Trophoblast cell (in vitro differentiated cells and primary cell): ENCODE results near the gene ROR2.

Experiments used
- DNase-seq, 2 donors: peaks; one replicate each; pipeline ENCODE4 v3.0.0-alpha.2; 2016
- H2AFZ ChIP-seq: 2 replicates; pipeline ENCODE4 v1.6.1; 2013; ENCODE audit warnings: low read length, moderate library complexity, mild to moderate bottlenecking; ENCODE audit not compliant: insufficient read depth, poor library complexity
- H2AK5ac ChIP-seq: 2 replicates; pipeline ENCODE4 v1.6.1; 2013; ENCODE audit warnings: mild to moderate bottlenecking, low read length
- H2BK120ac ChIP-seq: 2 replicates; pipeline ENCODE4 v1.6.1; 2013; ENCODE audit warnings: low read length, mild to moderate bottlenecking, moderate library complexity; ENCODE audit not compliant: insufficient read depth, poor library complexity
- H2BK12ac ChIP-seq: 2 replicates; pipeline ENCODE4 v1.6.1; 2013; ENCODE audit warnings: mild to moderate bottlenecking, low read length, moderate library complexity
- H2BK5ac ChIP-seq: 2 replicates; pipeline ENCODE4 v1.6.1; 2013; ENCODE audit warnings: low read length, low read depth, moderate library complexity, mild to moderate bottlenecking; ENCODE audit not compliant: poor library complexity
- H3K14ac ChIP-seq: 2 replicates; pipeline ENCODE4 v1.6.1; 2013; ENCODE audit warnings: mild to moderate bottlenecking, low read length
- H3K18ac ChIP-seq: 2 replicates; pipeline ENCODE4 v1.6.1; 2013; ENCODE audit warnings: mild to moderate bottlenecking, low read length
- H3K23ac ChIP-seq: 2 replicates; pipeline ENCODE4 v1.6.1; 2013; ENCODE audit warnings: low read length
- H3K27ac ChIP-seq: 2 replicates; pipeline ENCODE4 v1.5.1; 2013; ENCODE audit warnings: low read depth, mild to moderate bottlenecking, inconsistent platforms, low read length, moderate library complexity
- H3K27me3 ChIP-seq: 2 replicates; pipeline ENCODE4 v1.6.1; 2013; ENCODE audit warnings: inconsistent platforms, mild to moderate bottlenecking, low read length, moderate library complexity; ENCODE audit not compliant: insufficient read depth
- H3K36me3 ChIP-seq, 2 experiments: 1 replicate in 1 of 2; 2 replicates in 1 of 2; pipeline ENCODE4 v1.6.1; 2013; ENCODE audit warnings: low read length in 2 of 2, mild to moderate bottlenecking in 2 of 2, moderate library complexity in 1 of 2; ENCODE audit not compliant: insufficient read depth in 2 of 2, control insufficient read depth in 1 of 2
- H3K4ac ChIP-seq: 2 replicates; pipeline ENCODE4 v1.6.1; 2013; ENCODE audit warnings: low read depth, mild to moderate bottlenecking, low read length, moderate library complexity
- H3K4me1 ChIP-seq, 2 experiments: 1 replicate in 1 of 2; 2 replicates in 1 of 2; pipeline ENCODE4 v1.6.1; 2013; ENCODE audit warnings: low read length in 2 of 2, mild to moderate bottlenecking in 2 of 2, moderate library complexity in 1 of 2; ENCODE audit not compliant: insufficient read depth in 2 of 2, control insufficient read depth in 1 of 2
- H3K4me2 ChIP-seq: 2 replicates; pipeline ENCODE4 v1.6.1; 2013; ENCODE audit warnings: inconsistent platforms, mild to moderate bottlenecking, low read length, moderate library complexity
- H3K4me3 ChIP-seq: 2 replicates; pipeline ENCODE4 v1.5.1; 2013; ENCODE audit warnings: mild to moderate bottlenecking, low read depth, low read length, inconsistent platforms
- H3K79me1 ChIP-seq: one replicate; pipeline ENCODE4 v1.6.1; 2013; ENCODE audit warnings: low read length
- H3K79me2 ChIP-seq: 2 replicates; pipeline ENCODE4 v1.6.1; 2013; ENCODE audit warnings: low read length, mild to moderate bottlenecking; ENCODE audit not compliant: control insufficient read depth, insufficient read depth, poor library complexity
- H3K9ac ChIP-seq: 2 replicates; pipeline ENCODE4 v1.6.1; 2013; ENCODE audit warnings: mild to moderate bottlenecking, low read length
- H3K9me3 ChIP-seq: 2 replicates; pipeline ENCODE4 v1.6.1; 2013; ENCODE audit warnings: low read depth, mild to moderate bottlenecking, control low read depth, inconsistent platforms, low read length; ENCODE audit not compliant: insufficient read depth
- H4K12ac ChIP-seq: 2 replicates; pipeline ENCODE4 v1.6.1; 2013; ENCODE audit warnings: low read depth, mild to moderate bottlenecking, low read length, moderate library complexity
- H4K8ac ChIP-seq: 2 replicates; pipeline ENCODE4 v1.6.1; 2013; ENCODE audit warnings: low read depth, mild to moderate bottlenecking, low read length, moderate library complexity
- H4K91ac ChIP-seq: one replicate; pipeline ENCODE4 v1.6.1; 2013; ENCODE audit warnings: low read depth, mild to moderate bottlenecking, low read length, moderate library complexity
- WGBS: extraction: QIAGEN DNeasy Blood & Tissue Kit; methylation state at CpG from one replicate; pipeline ENCODE4 v1.1.7; 2013; ENCODE audit warnings: missing lambda C conversion rate; ENCODE audit not compliant: insufficient read length, insufficient coverage; ENCODE audit errors: extremely low coverage; 5-methylcytosine and 5-hydroxymethylcytosine counted together

ROR2 gene

DNA sequence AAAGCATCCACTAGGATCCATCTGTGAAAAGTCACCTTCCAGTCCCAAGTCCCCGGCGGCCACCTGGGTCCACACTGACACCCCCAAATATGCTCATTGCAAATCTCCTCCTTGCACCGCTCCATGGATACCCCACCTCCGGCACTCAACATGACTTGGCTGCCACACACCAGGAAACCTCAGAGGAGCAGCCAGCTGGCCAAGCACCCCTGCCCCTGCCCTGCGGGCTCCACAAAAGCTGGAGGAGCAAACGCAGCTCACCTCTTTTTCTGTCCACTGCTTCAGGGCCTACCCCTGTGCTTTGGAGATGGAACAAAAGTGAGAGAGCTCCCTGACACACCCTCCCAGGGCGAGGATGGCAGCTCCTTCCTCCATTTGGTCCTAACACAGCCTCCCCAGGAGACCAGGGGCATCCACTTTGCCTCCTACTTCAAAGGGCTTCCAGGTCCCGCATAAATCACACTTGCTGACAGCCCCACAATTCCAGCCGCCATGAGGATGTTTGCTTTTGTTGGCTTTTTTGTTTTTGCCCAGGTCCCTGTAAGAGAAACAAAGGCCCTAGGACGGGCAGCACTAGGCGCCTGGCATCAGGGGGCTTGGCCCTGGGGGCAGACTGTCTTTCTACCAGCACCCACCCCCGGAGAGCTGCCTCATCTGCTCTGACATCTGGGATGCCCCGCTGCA, 14.8 kb downstream of the ROR2 start:
- Histone ChIP-seq H3K4me3 (no peak overlapping the region), H3K4me2 (no peak overlapping the region), H4K12ac (no peak overlapping the region), H2BK12ac (no peak overlapping the region), H3K27ac (no peak overlapping the region), H3K79me1 (no peaks in the 10 kb centered on the region), H2AFZ (no peak overlapping the region), H4K8ac (no peak overlapping the region), H3K23ac (no peak overlapping the region), H3K14ac (no peak overlapping the region), H3K4ac (no peak overlapping the region), H2AK5ac (no peak overlapping the region), H3K9ac (no peak overlapping the region), H3K36me3 (no peaks in the 10 kb centered on the region), H3K9me3 (peaks cover 1% of the 10 kb centered on the region), H3K18ac (peak overlapping the region; percentile 32), H4K91ac (no peak overlapping the region), H3K4me1 (no peaks in the 10 kb centered on the region), H3K27me3 (no peaks in the 10 kb centered on the region), H2BK5ac (no peak overlapping the region), H3K79me2 (no peaks in the 10 kb centered on the region), H2BK120ac (no peak overlapping the region)
- no CpG with 5 or more reads among the region's 13 CpGs for WGBS
- no peak for DNase-seq

DNA sequence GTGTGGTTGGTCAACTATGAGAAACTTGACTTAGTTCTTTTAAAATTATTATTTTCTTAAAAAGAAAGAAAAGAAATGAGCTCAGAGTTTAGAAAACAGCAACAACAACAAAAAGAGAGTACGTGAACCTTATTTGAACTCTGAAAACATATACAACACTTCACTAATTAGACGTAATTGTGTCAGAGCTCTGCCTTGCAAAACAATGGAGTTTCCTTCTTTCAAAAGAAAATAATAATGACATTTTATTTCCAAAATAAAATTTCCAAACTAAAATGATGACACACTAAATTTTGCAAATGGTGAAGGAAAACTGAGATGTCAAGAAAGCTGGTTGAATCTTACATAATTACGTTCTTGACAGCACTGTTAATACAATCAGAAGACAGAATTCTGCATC, 15.4 kb downstream of the ROR2 start:
- no peak overlapping the region for H2BK12ac ChIP-seq
- no peak overlapping the region for H2BK120ac ChIP-seq
- H3K23ac ChIP-seq, result no peak overlapping the region
- no peak overlapping the region for H4K8ac ChIP-seq
- H3K4me3 ChIP-seq, result no peak overlapping the region
- peaks cover 4% of the 10 kb centered on the region for H3K9me3 ChIP-seq
- H4K91ac ChIP-seq, result no peak overlapping the region
- peaks cover 0 to 1% of the 10 kb centered on the region in 2 experiments for H3K36me3 ChIP-seq
- H2AFZ ChIP-seq, result no peak overlapping the region
- no peak overlapping the region for H3K18ac ChIP-seq
- no peak overlapping the region for H3K14ac ChIP-seq
- no peak overlapping the region for H4K12ac ChIP-seq
- H2BK5ac ChIP-seq, result no peak overlapping the region
- H3K79me2 ChIP-seq, result no peaks in the 10 kb centered on the region
- no peak overlapping the region for H3K9ac ChIP-seq
- no CpG with 5 or more reads among the region's 3 CpGs for WGBS
- no peak for DNase-seq
- no peak overlapping the region for H3K4ac ChIP-seq
- no peaks in the 10 kb centered on the region for H3K4me1 ChIP-seq
- H2AK5ac ChIP-seq, result no peak overlapping the region
- no peaks in the 10 kb centered on the region for H3K79me1 ChIP-seq
- no peak overlapping the region for H3K4me2 ChIP-seq
- no peak overlapping the region for H3K27ac ChIP-seq
- no peaks in the 10 kb centered on the region for H3K27me3 ChIP-seq

DNA sequence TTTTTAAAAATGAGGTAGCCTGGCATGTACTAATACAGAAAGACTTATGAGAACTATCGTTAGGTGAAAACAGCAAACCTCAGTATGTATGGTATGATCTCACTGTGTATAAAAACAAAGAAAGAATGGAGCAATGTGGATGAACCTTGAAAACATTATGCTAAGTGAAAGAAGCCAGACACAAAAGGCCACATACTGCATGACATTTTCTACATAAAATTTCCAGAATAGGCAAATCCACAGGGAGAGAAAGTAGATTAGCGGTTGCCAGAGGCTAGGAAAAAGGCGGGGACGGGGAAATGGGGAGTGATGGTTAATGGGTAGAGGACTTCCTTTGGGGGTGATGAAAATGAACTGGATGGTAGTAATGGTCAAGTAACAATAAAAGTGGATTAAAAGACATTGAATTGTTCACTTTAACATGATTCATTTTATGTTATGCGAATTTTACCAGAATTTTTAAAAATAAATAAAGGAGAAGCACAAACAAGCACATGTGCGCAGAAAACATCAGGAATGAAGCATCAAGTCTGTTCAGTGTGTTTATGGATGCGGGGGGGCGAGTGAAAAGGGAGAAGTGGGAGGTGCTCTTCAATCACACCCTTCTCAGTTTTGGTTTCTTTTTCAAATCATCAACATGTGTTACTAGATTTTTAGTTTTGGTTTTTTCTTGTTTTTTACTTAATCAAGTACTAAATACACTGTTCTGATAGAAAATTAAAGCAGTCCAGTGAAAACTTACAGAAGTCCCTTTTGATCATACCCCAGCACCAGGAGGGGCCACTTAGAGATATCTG, 16.3 kb downstream of the ROR2 start:
- Histone ChIP-seq H3K14ac (no peak overlapping the region), H3K36me3 (peaks cover 0 to 2% of the 10 kb centered on the region in 2 experiments), H3K27ac (no peak overlapping the region), H3K79me1 (no peaks in the 10 kb centered on the region), H3K4me2 (no peak overlapping the region), H4K8ac (no peak overlapping the region), H4K91ac (no peak overlapping the region), H3K9me3 (peaks cover 11% of the 10 kb centered on the region), H2BK5ac (no peak overlapping the region), H3K4me1 (no peaks in the 10 kb centered on the region), H2AK5ac (no peak overlapping the region), H2BK120ac (no peak overlapping the region), H3K18ac (no peak overlapping the region), H3K23ac (no peak overlapping the region), H2AFZ (no peak overlapping the region), H3K27me3 (no peaks in the 10 kb centered on the region), H3K9ac (no peak overlapping the region), H3K4me3 (no peak overlapping the region), H3K79me2 (no peaks in the 10 kb centered on the region), H4K12ac (no peak overlapping the region), H2BK12ac (no peak overlapping the region), H3K4ac (no peak overlapping the region)
- WGBS, result no CpG with 5 or more reads among the region's 8 CpGs
- no peak for DNase-seq

DNA sequence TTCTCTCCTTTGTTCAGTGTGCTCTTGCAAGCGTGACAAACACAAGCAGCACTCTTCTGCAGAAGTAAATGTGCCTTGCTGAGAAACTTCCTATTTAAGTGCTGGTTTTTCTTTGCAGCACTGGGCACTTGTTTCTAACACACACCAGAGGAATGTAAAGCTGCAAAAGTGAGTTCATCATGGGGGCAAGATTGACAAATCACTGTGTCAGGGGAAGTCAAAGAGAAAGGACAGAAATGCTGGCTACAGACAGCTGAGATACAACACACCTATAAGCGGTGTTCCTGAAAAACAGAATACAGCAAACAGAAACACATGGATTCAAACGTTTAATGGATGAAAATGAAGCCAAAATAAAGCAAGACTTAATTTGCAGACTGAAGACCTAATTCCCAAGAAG, 19.6 kb downstream of the ROR2 start:
- no peaks in the 10 kb centered on the region for H3K79me2 ChIP-seq
- no peak overlapping the region for H3K4me2 ChIP-seq
- no peak overlapping the region for H3K18ac ChIP-seq
- no peak overlapping the region for H3K27ac ChIP-seq
- no peak overlapping the region for H4K91ac ChIP-seq
- no peak overlapping the region for H4K12ac ChIP-seq
- H3K9me3 ChIP-seq, result peaks cover 19% of the 10 kb centered on the region
- no peak overlapping the region for H2AK5ac ChIP-seq
- peaks cover 0 to 2% of the 10 kb centered on the region in 2 experiments for H3K36me3 ChIP-seq
- no peak overlapping the region for H3K4ac ChIP-seq
- no peak overlapping the region for H2BK120ac ChIP-seq
- no peak overlapping the region for H2AFZ ChIP-seq
- H4K8ac ChIP-seq, result no peak overlapping the region
- no peaks in the 10 kb centered on the region for H3K27me3 ChIP-seq
- no CpG with 5 or more reads among the region's 3 CpGs for WGBS
- no peak overlapping the region for H3K23ac ChIP-seq
- DNase-seq, result no peak
- H2BK5ac ChIP-seq, result no peak overlapping the region
- H3K14ac ChIP-seq, result no peak overlapping the region
- no peaks in the 10 kb centered on the region for H3K79me1 ChIP-seq
- H3K4me3 ChIP-seq, result no peak overlapping the region
- no peak overlapping the region for H2BK12ac ChIP-seq
- H3K9ac ChIP-seq, result no peak overlapping the region
- H3K4me1 ChIP-seq, result no peaks in the 10 kb centered on the region
